H9 (cell line): ENCODE data around the gene CSF2. TPM values are rescaled to one million over a fixed set of nuclear protein-coding genes. Genes with fewer than 3 reads are reported as not detected.

Source experiments
- DNase-seq: peaks from one replicate; pipeline ENCODE4 v3.0.0-alpha.2; 2017
- H2AFZ ChIP-seq: one replicate; pipeline ENCODE4 v1.6.1; 2013; ENCODE audit warnings: mild to moderate bottlenecking, low read length, control low read depth, moderate library complexity
- H2AK5ac ChIP-seq: 2 replicates; pipeline ENCODE4 v1.6.1; 2013; ENCODE audit warnings: low read length, control low read depth, mixed read lengths; ENCODE audit not compliant: insufficient read length
- H2BK120ac ChIP-seq: one replicate; pipeline ENCODE4 v1.6.1; 2013; ENCODE audit warnings: low read depth, mild to moderate bottlenecking, low read length, control low read depth, inconsistent platforms; ENCODE audit not compliant: poor library complexity, severe bottlenecking
- H2BK12ac ChIP-seq: 2 replicates; pipeline ENCODE4 v1.6.1; 2013; ENCODE audit warnings: low read length, control low read depth, mixed read lengths, low read depth; ENCODE audit not compliant: insufficient read length
- H2BK15ac ChIP-seq: 2 replicates; pipeline ENCODE4 v1.6.1; 2013; ENCODE audit warnings: low read depth, low read length, control low read depth
- H2BK20ac ChIP-seq: one replicate; pipeline ENCODE4 v1.6.1; 2013; ENCODE audit warnings: low read depth, mild to moderate bottlenecking, low read length, control low read depth, inconsistent platforms; ENCODE audit not compliant: poor library complexity, severe bottlenecking
- H2BK5ac ChIP-seq: 2 replicates; pipeline ENCODE4 v1.6.1; 2013; ENCODE audit warnings: low read length, control low read depth, mixed read lengths; ENCODE audit not compliant: insufficient read length
- H3K14ac ChIP-seq: 2 replicates; pipeline ENCODE4 v1.6.1; 2013; ENCODE audit warnings: low read length, control low read depth; ENCODE audit not compliant: insufficient read depth
- H3K18ac ChIP-seq: 2 replicates; pipeline ENCODE4 v1.6.1; 2013; ENCODE audit warnings: low read depth, mild to moderate bottlenecking, mixed read lengths, low read length, control low read depth; ENCODE audit not compliant: insufficient read length
- H3K23ac ChIP-seq: 2 replicates; pipeline ENCODE4 v1.6.1; 2013; ENCODE audit warnings: low read length, control low read depth, mixed read lengths, low read depth; ENCODE audit not compliant: insufficient read length
- H3K23me2 ChIP-seq: 2 replicates; pipeline ENCODE4 v1.6.1; 2013; ENCODE audit warnings: low read depth, mild to moderate bottlenecking, mixed read lengths, low read length, control low read depth; ENCODE audit not compliant: insufficient read length, poor library complexity, severe bottlenecking
- H3K27ac ChIP-seq: 2 replicates; pipeline ENCODE4 v1.5.1; 2013; ENCODE audit warnings: low read length, control low read depth, mixed read lengths, low read depth; ENCODE audit not compliant: insufficient read length
- H3K27me3 ChIP-seq: 2 replicates; pipeline ENCODE4 v1.6.1; 2013; ENCODE audit warnings: low read length, control low read depth, inconsistent platforms; ENCODE audit not compliant: insufficient read depth
- H3K4ac ChIP-seq: 2 replicates; pipeline ENCODE4 v1.6.1; 2013; ENCODE audit warnings: low read depth, mild to moderate bottlenecking, control low read depth, inconsistent platforms, low read length, moderate library complexity
- H3K4me1 ChIP-seq: 2 replicates; pipeline ENCODE4 v1.6.1; 2013; ENCODE audit warnings: low read length, control low read depth, inconsistent platforms; ENCODE audit not compliant: insufficient read depth
- H3K4me2 ChIP-seq: 2 replicates; pipeline ENCODE4 v1.6.1; 2013; ENCODE audit warnings: low read length, control low read depth, mixed read lengths; ENCODE audit not compliant: insufficient read length, insufficient read depth
- H3K56ac ChIP-seq: 2 replicates; pipeline ENCODE4 v1.6.1; 2013; ENCODE audit warnings: low read depth, mild to moderate bottlenecking, mixed read lengths, low read length, control low read depth; ENCODE audit not compliant: insufficient read length
- H3K79me1 ChIP-seq: 2 replicates; pipeline ENCODE4 v1.6.1; 2013; ENCODE audit warnings: low read depth, mild to moderate bottlenecking, moderate library complexity, low read length, control low read depth, inconsistent platforms; ENCODE audit not compliant: insufficient read depth, poor library complexity, severe bottlenecking
- H3K79me2 ChIP-seq: 2 replicates; pipeline ENCODE4 v1.6.1; 2013; ENCODE audit warnings: low read length, control low read depth, inconsistent platforms; ENCODE audit not compliant: insufficient read depth
- H3K9ac ChIP-seq: 2 replicates; pipeline ENCODE4 v1.6.1; 2013; ENCODE audit warnings: low read length, control low read depth, mixed read lengths; ENCODE audit not compliant: insufficient read length; ENCODE audit errors: extremely low read depth
- H3K9me3 ChIP-seq: one replicate; pipeline ENCODE4 v1.6.1; 2013; ENCODE audit warnings: low read depth, low read length, inconsistent platforms; ENCODE audit not compliant: control insufficient read depth
- H3T11ph ChIP-seq: one replicate; pipeline ENCODE4 v1.6.1; 2013; ENCODE audit warnings: mild to moderate bottlenecking, low read length, control low read depth, inconsistent platforms
- H4K20me1 ChIP-seq: one replicate; pipeline ENCODE4 v1.6.1; 2013; ENCODE audit not compliant: control insufficient read depth, insufficient read length, insufficient read depth
- H4K5ac ChIP-seq: 2 replicates; pipeline ENCODE4 v1.6.1; 2013; ENCODE audit warnings: low read depth, mild to moderate bottlenecking, mixed read lengths, low read length, control low read depth; ENCODE audit not compliant: insufficient read length
- H4K8ac ChIP-seq: replicated peaks from 2 replicates; pipeline ENCODE4 v1.6.1; 2013; ENCODE audit warnings: low read length, control low read depth, mixed read lengths, low read depth; ENCODE audit not compliant: insufficient read length
- H4K91ac ChIP-seq: 2 replicates; pipeline ENCODE4 v1.6.1; 2013; ENCODE audit warnings: low read depth, mild to moderate bottlenecking, moderate library complexity, mixed read lengths, low read length, control low read depth; ENCODE audit not compliant: insufficient read length
- H3K27ac Mint-ChIP-seq, 3 experiments: 2 replicates in 2 of 3; 3 replicates in 1 of 3; pipeline ENCODE4 v1.8.0; 2020 to 2021; ENCODE audit warnings: mixed read lengths in 3 of 3, mild to moderate bottlenecking in 1 of 3, moderate library complexity in 1 of 3
- H3K27me3 Mint-ChIP-seq: 2 replicates; pipeline ENCODE4 v1.8.0; 2021; ENCODE audit warnings: low read depth, mild to moderate bottlenecking, moderate library complexity, mixed read lengths
- H3K36me3 Mint-ChIP-seq, 3 experiments: 2 replicates in 2 of 3; 3 replicates in 1 of 3; pipeline ENCODE4 v1.8.0; 2020 to 2021; ENCODE audit warnings: low read depth in 3 of 3, mixed read lengths in 3 of 3; ENCODE audit not compliant: insufficient read depth in 1 of 3
- H3K4me1 Mint-ChIP-seq, 2 experiments: 2 replicates each; pipeline ENCODE4 v1.8.0; 2020; ENCODE audit warnings: mixed read lengths in 2 of 2
- H3K4me3 Mint-ChIP-seq, 2 experiments: 2 replicates in 1 of 2; 3 replicates in 1 of 2; pipeline ENCODE4 v1.8.0; 2020 to 2021; ENCODE audit warnings: mild to moderate bottlenecking in 2 of 2, mixed read lengths in 2 of 2, moderate library complexity in 1 of 2
- H3K9me3 Mint-ChIP-seq, 2 experiments: 2 replicates in 1 of 2; 3 replicates in 1 of 2; pipeline ENCODE4 v1.8.0; 2020; ENCODE audit warnings: mild to moderate bottlenecking in 2 of 2, mixed read lengths in 2 of 2, moderate library complexity in 1 of 2
- WGBS: extraction: QIAGEN DNeasy Blood & Tissue Kit; methylation state at CpG from one replicate; pipeline ENCODE4 v1.1.7; 2013; ENCODE audit warnings: missing lambda C conversion rate, low lambda C conversion rate, mixed read lengths; ENCODE audit not compliant: insufficient read length; ENCODE audit errors: extremely low coverage; 5-methylcytosine and 5-hydroxymethylcytosine counted together
- total RNA-seq: library from RNA; stranded (reverse); gene quantifications from 2 replicates; pipeline ENCODE4 v1.2.1, GENCODE V29; 2021
- TF ChIP-seq, protein P1 (sequence below): fragments of 200-600 bp; sonication (generic); conservative IDR thresholded peaks from 3 replicates; pipeline ENCODE4 v1.8.0; 2021; ENCODE audit warnings: antibody characterized with exemption, mild to moderate bottlenecking

Gene CSF2
- total RNA-seq, 1 experiment from 2014 or later, result not detected

DNA sequence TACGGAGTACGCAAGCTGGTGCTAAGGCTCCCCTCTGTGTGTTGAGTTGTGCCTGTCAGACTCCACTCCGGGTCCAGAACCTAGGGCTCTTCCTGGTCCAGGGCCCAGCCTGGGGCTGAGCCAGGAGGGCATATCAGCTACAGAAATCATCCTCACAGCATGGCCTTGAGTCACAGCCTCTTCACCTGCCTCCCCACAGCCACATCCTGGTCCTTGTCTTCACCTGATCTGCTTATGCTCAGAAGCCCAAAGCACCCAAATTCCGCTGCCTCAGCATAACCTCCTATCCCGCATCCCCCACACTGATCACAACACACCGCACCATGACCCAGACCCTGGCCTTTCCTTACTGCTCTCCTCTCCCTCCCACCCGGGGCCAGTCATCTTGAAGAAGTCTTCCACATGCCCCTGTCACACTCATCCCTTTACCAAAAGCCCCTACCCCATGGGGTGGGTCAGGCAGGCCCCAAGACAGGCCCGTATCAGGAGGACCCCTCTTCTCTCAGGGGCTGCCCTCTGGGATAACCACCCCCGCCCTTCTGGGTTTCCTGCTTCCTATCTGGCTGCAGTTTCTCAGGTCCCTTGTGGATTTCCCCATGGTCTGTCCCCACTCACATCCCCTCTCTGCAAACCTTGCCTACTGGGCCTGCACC is 14.4 kb upstream of the CSF2 start:
- Histone ChIP-seq H3K79me1 (no peaks in the 10 kb centered on the region), H3K9ac (no peak overlapping the region), H4K8ac (no peak overlapping the region), H3K23me2 (no peaks in the 10 kb centered on the region), H3K56ac (no peak overlapping the region), H3K27me3 (no peaks in the 10 kb centered on the region), H4K91ac (no peak overlapping the region), H4K20me1 (no peaks in the 10 kb centered on the region), H2BK5ac (no peak overlapping the region), H2AK5ac (no peak overlapping the region), H3K79me2 (no peaks in the 10 kb centered on the region), H2AFZ (no peak overlapping the region), H3K4me1 (no peaks in the 10 kb centered on the region), H2BK20ac (no peak overlapping the region), H3K23ac (no peak overlapping the region), H2BK15ac (no peak overlapping the region), H3T11ph (no peak overlapping the region), H3K14ac (no peak overlapping the region), H3K9me3 (no peaks in the 10 kb centered on the region), H4K5ac (no peak overlapping the region), H2BK120ac (no peak overlapping the region), H3K18ac (no peak overlapping the region), H3K27ac (no peak overlapping the region), H3K4ac (no peak overlapping the region), H2BK12ac (no peak overlapping the region), H3K4me2 (no peak overlapping the region)
- peaks cover 2% of the 10 kb centered on the region; the same call in 1 of the 2 replicates for H3K27me3 Mint-ChIP-seq
- no peak overlapping the region for H3K4me3 Mint-ChIP-seq
- TF ChIP-seq, protein P1, sequence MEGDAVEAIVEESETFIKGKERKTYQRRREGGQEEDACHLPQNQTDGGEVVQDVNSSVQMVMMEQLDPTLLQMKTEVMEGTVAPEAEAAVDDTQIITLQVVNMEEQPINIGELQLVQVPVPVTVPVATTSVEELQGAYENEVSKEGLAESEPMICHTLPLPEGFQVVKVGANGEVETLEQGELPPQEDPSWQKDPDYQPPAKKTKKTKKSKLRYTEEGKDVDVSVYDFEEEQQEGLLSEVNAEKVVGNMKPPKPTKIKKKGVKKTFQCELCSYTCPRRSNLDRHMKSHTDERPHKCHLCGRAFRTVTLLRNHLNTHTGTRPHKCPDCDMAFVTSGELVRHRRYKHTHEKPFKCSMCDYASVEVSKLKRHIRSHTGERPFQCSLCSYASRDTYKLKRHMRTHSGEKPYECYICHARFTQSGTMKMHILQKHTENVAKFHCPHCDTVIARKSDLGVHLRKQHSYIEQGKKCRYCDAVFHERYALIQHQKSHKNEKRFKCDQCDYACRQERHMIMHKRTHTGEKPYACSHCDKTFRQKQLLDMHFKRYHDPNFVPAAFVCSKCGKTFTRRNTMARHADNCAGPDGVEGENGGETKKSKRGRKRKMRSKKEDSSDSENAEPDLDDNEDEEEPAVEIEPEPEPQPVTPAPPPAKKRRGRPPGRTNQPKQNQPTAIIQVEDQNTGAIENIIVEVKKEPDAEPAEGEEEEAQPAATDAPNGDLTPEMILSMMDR, result no peak
- H3K4me1 Mint-ChIP-seq, result peaks cover 3 to 14% of the 10 kb centered on the region in 2 experiments; a peak in 2 of 4 replicates
- H3K9me3 Mint-ChIP-seq, result no peaks in the 10 kb centered on the region
- H3K36me3 Mint-ChIP-seq, result no peaks in the 10 kb centered on the region
- peak overlapping the region in 1 of 3 experiments; percentile 68; a peak in 3 of 7 replicates for H3K27ac Mint-ChIP-seq
- peak; percentile 18 for DNase-seq
- no CpG with 5 or more reads among the region's 9 CpGs for WGBS
